ENCODE data around the gene PTPRG.

The PTPRG gene

DNA sequence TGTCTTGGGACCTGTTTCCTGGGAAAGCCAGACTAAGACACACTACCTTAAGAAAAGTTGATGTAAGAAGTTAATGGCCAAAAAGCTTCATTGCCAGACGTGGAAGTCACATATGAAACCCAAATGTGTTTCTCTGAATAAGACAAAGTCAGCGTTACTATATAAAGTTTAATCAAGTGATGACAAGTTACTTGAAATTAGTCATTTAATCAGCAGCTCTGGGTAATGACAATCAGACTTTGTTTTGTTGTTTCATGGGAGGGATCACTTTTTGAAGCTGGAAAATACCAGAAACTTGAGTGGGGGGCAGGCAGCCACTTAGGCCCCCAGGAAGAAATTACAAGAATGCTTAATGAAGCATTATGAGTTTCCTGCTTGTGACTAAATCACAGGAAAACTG is 218.6 kb downstream of the PTPRG start:
- no peaks in the 10 kb centered on the region for H3K36me3 ChIP-seq (ENCODE audit: insufficient read depth, low read depth, low read length)
- no peaks in the 10 kb centered on the region for H3K27me3 ChIP-seq (ENCODE audit: insufficient read depth, low read length)
- no peak overlapping the region for H3K9ac ChIP-seq (ENCODE audit: low read depth, low read length)
- H3K27ac ChIP-seq (ENCODE audit: low read length): no peak overlapping the region
- H3K4me3 ChIP-seq (ENCODE audit: low read length): no peak overlapping the region
- peaks cover 15% of the 10 kb centered on the region for H3K4me1 ChIP-seq (ENCODE audit: insufficient read depth, low read length)
- no peaks in the 10 kb centered on the region for H3K9me3 ChIP-seq (ENCODE audit: insufficient read depth, low read depth, low read length)

DNA sequence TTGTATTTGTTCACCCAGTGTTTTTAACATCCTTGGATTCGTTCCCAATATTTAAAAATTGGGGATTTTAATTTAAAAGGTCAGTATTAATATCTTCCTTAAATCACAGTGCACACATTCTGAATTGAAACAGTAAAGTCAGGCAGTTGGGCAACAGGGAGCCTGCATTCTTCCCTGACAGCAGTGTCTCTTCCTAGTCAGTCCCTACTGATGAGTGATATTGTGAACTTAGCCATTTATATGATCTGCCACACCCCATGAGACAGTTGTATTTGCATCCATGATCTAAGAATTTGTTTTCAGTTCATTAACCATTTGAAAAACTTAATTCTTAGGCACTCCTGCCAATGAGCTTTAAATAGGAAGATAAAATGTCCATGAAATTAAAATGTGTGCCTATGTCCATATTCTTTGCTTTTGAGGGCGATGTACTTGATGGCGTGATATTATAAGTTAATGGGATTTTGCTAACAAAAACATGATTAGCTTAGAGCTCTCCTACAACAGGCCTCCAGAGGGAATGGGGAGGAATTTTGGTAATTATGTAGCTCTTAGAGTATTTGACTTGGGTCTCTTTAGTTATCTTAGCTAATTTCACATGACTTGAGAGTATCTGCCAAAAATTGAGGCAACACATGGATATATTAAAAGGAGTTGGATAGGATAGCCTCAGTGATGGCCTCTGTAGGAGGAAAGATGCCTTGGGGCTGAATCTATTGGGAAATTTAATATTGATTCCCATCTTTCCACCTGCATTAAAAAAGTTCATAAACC is 219.3 kb downstream of the PTPRG start:
- Histone ChIP-seq H3K27ac (ENCODE audit: low read length) (no peak overlapping the region), H3K9me3 (ENCODE audit: insufficient read depth, low read depth, low read length) (no peaks in the 10 kb centered on the region), H3K27me3 (ENCODE audit: insufficient read depth, low read length) (no peaks in the 10 kb centered on the region), H3K4me3 (ENCODE audit: low read length) (no peak overlapping the region), H3K36me3 (ENCODE audit: insufficient read depth, low read depth, low read length) (no peaks in the 10 kb centered on the region), H3K4me1 (ENCODE audit: insufficient read depth, low read length) (peaks cover 15% of the 10 kb centered on the region), H3K9ac (ENCODE audit: low read depth, low read length) (no peak overlapping the region)

DNA sequence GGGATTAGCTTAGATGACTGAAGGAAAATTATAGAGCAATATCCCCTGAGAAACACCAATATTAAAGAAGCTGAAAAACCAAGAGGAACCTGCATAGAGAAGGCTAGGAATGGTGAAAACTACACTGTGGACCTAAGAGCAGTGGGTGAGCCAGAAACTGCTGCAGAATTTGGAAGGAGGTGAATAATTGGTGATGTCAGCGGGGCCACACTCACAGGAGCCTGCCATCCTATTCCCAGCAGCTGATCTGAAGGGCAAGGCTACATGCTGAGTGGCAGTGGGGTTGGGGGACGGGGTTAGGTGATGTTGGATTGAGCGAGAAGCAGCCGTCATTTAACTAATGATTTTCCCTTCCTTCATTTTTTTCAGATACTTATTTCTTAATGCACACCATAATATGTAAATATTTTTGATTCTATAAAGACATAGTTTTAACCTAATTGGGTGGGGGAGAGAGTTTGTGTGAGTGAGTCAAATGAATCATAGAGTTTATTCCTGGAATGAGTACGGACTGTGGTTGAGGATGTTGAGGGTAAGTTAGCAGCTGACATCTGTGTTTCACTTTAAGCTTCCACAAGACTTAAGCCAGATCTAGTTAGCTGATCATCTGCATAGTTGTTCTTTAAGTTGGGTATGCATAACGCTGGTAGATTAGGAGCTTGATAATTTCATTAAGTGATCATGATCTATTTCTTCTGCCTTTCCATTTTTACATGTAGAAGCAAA is 222.8 kb downstream of the PTPRG start:
- Histone ChIP-seq H3K36me3 (ENCODE audit: insufficient read depth, low read depth, low read length) (no peaks in the 10 kb centered on the region), H3K27me3 (ENCODE audit: insufficient read depth, low read length) (no peaks in the 10 kb centered on the region), H3K9me3 (ENCODE audit: insufficient read depth, low read depth, low read length) (no peaks in the 10 kb centered on the region), H3K4me1 (ENCODE audit: insufficient read depth, low read length) (peaks cover 8% of the 10 kb centered on the region), H3K9ac (ENCODE audit: low read depth, low read length) (no peak overlapping the region), H3K4me3 (ENCODE audit: low read length) (no peak overlapping the region), H3K27ac (ENCODE audit: low read length) (no peak overlapping the region)

DNA sequence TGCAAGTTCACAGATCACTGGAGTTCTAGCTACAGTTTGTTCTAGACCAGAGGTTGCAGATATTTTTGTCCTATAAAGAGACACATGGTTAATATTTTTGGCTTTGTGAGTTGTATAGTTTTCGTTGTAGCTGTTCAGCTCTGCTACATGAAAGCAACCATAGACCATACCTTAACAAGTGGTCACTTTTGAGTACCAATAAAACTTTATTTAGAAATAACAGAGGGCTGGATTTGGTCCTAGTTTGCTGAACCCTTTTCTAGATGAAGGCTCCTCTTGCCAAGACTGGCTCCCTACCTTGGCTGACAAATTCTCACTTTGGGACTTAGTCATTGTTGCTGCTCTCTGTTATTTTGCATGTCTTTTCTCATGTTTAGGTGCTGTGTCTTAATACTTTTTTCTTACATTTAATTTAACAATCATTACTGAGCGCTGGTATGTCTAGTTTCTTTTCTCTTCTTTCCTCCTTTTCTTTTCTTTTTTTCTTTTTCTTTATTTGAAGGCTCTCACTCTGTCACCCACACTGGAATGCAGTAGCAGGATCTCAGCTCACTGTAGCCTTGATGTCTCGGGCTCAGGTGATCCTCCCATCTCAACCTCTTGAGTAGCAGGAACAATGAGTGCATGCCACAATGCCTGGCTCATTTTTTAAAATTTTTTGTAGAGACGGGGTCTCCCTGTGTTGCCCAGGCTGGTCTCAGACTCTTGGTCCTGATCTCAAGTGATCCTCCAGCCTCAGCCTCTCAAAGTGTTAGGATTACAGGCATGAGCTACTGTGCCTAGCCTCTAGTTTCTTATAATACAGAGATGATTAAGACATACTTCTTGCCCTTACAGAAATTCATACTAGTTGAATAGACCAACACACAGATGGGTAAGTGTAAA is 227.5 kb downstream of the PTPRG start:
- Histone ChIP-seq H3K36me3 (ENCODE audit: insufficient read depth, low read depth, low read length) (no peaks in the 10 kb centered on the region), H3K27ac (ENCODE audit: low read length) (no peak overlapping the region), H3K4me3 (ENCODE audit: low read length) (no peak overlapping the region), H3K9ac (ENCODE audit: low read depth, low read length) (no peak overlapping the region), H3K9me3 (ENCODE audit: insufficient read depth, low read depth, low read length) (no peaks in the 10 kb centered on the region), H3K4me1 (ENCODE audit: insufficient read depth, low read length) (peaks cover 14% of the 10 kb centered on the region), H3K27me3 (ENCODE audit: insufficient read depth, low read length) (no peaks in the 10 kb centered on the region)

DNA sequence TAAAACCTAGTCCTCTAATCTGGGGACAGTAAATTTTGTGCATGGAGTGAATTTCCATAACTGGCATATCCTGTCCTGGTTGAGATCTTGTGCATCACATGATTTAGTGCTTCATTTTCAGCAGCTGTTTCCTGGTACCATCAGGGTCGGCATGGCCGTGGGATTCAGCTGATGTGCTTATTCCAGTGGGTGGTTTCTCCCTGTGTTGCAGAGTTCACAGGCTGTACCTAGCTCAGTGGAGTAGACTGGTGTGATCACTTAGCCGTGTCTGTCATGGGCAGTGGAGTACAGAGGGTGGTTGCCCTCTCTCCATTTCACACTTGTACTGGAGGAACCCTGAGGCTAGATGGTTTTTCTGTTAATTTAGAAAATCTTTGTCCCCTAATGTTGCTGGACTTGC is 228.5 kb downstream of the PTPRG start:
- H3K4me1 ChIP-seq (ENCODE audit: insufficient read depth, low read length): peaks cover 14% of the 10 kb centered on the region

DNA sequence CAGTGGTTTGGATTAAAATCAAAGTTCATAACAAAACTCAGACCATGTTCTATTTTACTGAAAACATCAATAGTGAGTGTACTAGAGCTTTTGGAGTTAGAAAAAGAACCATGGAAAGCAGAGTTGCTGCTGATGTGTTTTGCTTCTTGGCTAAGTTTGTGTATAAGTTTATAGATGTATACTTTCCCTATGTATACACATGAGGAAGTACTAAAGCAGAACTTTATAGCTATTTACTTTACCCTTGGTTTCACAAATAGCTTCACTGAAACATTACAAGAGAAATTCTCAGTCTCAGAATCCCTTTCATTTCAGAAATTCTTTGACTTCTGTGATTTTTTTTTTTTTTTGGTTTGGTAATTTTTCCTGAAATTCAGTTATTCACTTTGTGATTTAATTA is 229.0 kb downstream of the PTPRG start:
- Histone ChIP-seq H3K9me3 (ENCODE audit: insufficient read depth, low read depth, low read length) (no peaks in the 10 kb centered on the region), H3K36me3 (ENCODE audit: insufficient read depth, low read depth, low read length) (no peaks in the 10 kb centered on the region), H3K27ac (ENCODE audit: low read length) (no peak overlapping the region), H3K27me3 (ENCODE audit: insufficient read depth, low read length) (no peaks in the 10 kb centered on the region), H3K9ac (ENCODE audit: low read depth, low read length) (no peak overlapping the region), H3K4me3 (ENCODE audit: low read length) (no peak overlapping the region), H3K4me1 (ENCODE audit: insufficient read depth, low read length) (peaks cover 14% of the 10 kb centered on the region)

More for the DNA sequence above, 228.5 kb downstream of the PTPRG start:
- Histone ChIP-seq H3K36me3 (ENCODE audit: insufficient read depth, low read depth, low read length) (no peaks in the 10 kb centered on the region), H3K9ac (ENCODE audit: low read depth, low read length) (no peak overlapping the region), H3K4me3 (ENCODE audit: low read length) (no peak overlapping the region), H3K9me3 (ENCODE audit: insufficient read depth, low read depth, low read length) (no peaks in the 10 kb centered on the region), H3K27ac (ENCODE audit: low read length) (no peak overlapping the region), H3K27me3 (ENCODE audit: insufficient read depth, low read length) (no peaks in the 10 kb centered on the region)

DNA sequence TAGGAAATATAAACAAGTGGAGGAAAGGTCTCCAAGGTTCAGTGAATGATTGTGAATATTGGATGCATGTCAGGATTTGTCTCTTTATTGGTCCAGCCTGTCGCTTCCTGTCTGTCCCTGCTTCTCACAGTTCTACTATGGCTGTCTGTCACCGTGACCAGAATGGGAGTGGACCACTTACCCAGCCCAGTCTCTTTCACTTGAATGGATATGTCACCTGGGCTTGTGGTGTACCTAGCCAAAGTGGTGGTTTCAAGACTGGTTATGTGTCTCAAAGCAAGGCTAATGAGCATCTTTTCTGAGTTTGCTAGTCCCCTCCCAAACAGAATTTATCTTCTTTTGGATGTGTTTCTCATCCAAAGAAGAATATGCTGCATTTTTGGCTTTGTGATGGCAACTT is 231.7 kb downstream of the PTPRG start:
- Histone ChIP-seq H3K27me3 (ENCODE audit: insufficient read depth, low read length) (no peaks in the 10 kb centered on the region), H3K36me3 (ENCODE audit: insufficient read depth, low read depth, low read length) (no peaks in the 10 kb centered on the region), H3K9me3 (ENCODE audit: insufficient read depth, low read depth, low read length) (no peaks in the 10 kb centered on the region), H3K4me1 (ENCODE audit: insufficient read depth, low read length) (peaks cover 31% of the 10 kb centered on the region), H3K9ac (ENCODE audit: low read depth, low read length) (no peak overlapping the region), H3K4me3 (ENCODE audit: low read length) (no peak overlapping the region), H3K27ac (ENCODE audit: low read length) (no peak overlapping the region)

DNA sequence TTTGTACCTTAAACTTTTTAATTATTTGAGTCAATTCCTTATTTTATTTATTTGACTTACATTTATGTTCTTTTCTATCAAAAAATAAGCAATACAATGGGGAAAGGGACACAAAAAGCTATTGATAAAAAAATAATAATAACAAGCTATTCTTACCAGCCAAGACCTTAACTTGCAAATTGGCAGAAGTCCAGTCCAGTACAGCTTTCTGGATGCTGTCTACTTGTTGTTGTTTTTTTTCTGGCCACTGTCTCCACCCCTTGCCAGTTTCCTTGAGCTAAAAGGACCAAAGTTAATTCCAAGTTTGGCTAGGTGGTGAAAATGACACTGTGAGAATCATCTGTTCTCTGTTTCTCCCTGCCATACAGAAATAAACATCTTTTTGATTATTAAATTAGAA is 232.2 kb downstream of the PTPRG start:
- Histone ChIP-seq H3K9ac (ENCODE audit: low read depth, low read length) (no peak overlapping the region), H3K4me1 (ENCODE audit: insufficient read depth, low read length) (peaks cover 33% of the 10 kb centered on the region), H3K36me3 (ENCODE audit: insufficient read depth, low read depth, low read length) (no peaks in the 10 kb centered on the region), H3K9me3 (ENCODE audit: insufficient read depth, low read depth, low read length) (no peaks in the 10 kb centered on the region), H3K27ac (ENCODE audit: low read length) (no peak overlapping the region), H3K27me3 (ENCODE audit: insufficient read depth, low read length) (no peaks in the 10 kb centered on the region), H3K4me3 (ENCODE audit: low read length) (no peak overlapping the region)

DNA sequence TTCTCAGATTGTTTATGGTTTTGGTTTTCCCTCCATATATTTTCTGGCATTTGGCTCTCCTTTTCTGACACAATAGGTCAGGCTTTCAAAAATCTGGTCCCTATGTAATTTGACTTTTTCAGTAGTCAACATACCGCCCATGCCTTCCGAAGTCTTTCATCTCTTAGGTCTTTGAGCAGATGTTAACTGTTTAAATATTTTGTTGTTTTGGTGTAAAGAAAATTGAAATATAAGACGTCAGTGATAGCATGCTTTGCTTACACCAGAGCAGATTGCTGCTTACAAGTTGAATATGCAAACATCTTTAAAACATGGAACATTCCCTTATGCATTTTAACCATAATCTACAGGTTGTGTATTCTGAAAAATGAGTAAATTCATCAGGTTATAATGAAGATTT is 233.0 kb downstream of the PTPRG start:
- peaks cover 27% of the 10 kb centered on the region for H3K4me1 ChIP-seq (ENCODE audit: insufficient read depth, low read length)
- no peak overlapping the region for H3K27ac ChIP-seq (ENCODE audit: low read length)
- H3K36me3 ChIP-seq (ENCODE audit: insufficient read depth, low read depth, low read length): no peaks in the 10 kb centered on the region
- no peaks in the 10 kb centered on the region for H3K27me3 ChIP-seq (ENCODE audit: insufficient read depth, low read length)
- H3K9ac ChIP-seq (ENCODE audit: low read depth, low read length): no peak overlapping the region
- no peaks in the 10 kb centered on the region for H3K9me3 ChIP-seq (ENCODE audit: insufficient read depth, low read depth, low read length)
- H3K4me3 ChIP-seq (ENCODE audit: low read length): no peak overlapping the region

DNA sequence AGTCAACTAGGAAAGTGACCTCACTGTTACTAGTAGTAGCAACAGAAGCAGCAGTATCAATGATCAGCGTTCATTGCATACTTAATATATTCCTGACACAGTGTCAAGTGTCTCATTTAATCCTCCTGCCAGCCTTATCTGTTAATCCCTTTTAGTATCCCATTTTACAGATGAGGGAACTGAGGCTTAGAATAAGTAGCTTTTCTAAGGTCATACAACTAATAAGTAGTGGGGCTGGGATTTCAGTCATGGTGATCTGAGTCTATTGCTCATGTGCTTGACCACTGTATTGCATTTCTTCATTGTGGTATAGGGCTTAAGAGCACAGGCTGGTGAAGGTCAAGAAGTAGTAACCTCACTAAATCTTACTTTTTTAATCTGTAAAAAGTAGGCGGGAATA is 233.6 kb downstream of the PTPRG start:
- Histone ChIP-seq H3K36me3 (ENCODE audit: insufficient read depth, low read depth, low read length) (no peaks in the 10 kb centered on the region), H3K4me1 (ENCODE audit: insufficient read depth, low read length) (peaks cover 23% of the 10 kb centered on the region), H3K9me3 (ENCODE audit: insufficient read depth, low read depth, low read length) (no peaks in the 10 kb centered on the region), H3K9ac (ENCODE audit: low read depth, low read length) (no peak overlapping the region), H3K27me3 (ENCODE audit: insufficient read depth, low read length) (no peaks in the 10 kb centered on the region), H3K27ac (ENCODE audit: low read length) (no peak overlapping the region), H3K4me3 (ENCODE audit: low read length) (no peak overlapping the region)

DNA sequence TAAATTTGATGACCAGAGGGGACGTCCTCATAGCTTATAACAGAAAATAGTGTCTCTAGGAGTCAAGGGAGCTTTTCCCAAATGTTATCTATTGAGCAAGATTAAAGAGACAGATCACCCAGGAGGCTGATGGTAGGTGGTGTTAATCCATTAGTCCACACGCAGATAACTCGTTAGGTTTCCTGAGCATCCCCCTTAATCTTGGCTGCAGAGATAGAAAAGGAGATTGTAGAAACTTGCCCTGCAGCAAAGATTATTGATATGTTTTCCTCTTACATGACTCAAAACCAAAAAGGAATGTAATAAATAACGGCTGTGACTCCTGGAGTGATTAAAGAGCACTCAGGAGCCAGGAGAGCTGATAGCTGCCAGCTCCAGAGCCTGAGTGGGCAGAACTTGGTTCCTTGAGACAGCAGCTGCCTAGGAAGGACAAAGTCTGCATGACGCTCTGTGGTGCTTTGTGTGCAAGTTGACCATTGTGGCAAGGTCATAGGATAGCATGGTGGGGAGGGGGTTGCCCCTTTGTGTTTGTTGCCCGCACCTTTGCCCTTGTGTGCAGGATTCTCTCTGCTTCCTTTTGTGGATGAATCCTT is 234.8 kb downstream of the PTPRG start:
- H3K9me3 ChIP-seq (ENCODE audit: insufficient read depth, low read depth, low read length): no peaks in the 10 kb centered on the region
- H3K4me1 ChIP-seq (ENCODE audit: insufficient read depth, low read length): peaks cover 23% of the 10 kb centered on the region
- no peak overlapping the region for H3K4me3 ChIP-seq (ENCODE audit: low read length)
- H3K27me3 ChIP-seq (ENCODE audit: insufficient read depth, low read length): no peaks in the 10 kb centered on the region
- H3K9ac ChIP-seq (ENCODE audit: low read depth, low read length): no peak overlapping the region
- no peak overlapping the region for H3K27ac ChIP-seq (ENCODE audit: low read length)
- H3K36me3 ChIP-seq (ENCODE audit: insufficient read depth, low read depth, low read length): no peaks in the 10 kb centered on the region

Data from iPS-20b (cell line).